ENCODE results near the gene DLL1. TPM values are rescaled to one million over a fixed set of nuclear protein-coding genes. Genes with fewer than 3 reads are reported as not detected.

DLL1 gene
- total and polyA plus RNA-seq, 10 donors, result 12.6 to 119 (median 62.8) TPM

- H3K4me1 ChIP-seq, result peaks cover 20 to 70% (median 40%) of the 10 kb centered on the region in 6 donors
- peaks cover 0 to 53% (median 24%) of the 10 kb centered on the region in 6 donors for H3K36me3 ChIP-seq
- peaks cover 0 to 53% (median 5%) of the 10 kb centered on the region in 7 donors for H3K27me3 ChIP-seq (replicated peaks in 1 of 7)
- 86 to 93% (median 88%) methylated on average over 46 to 48 of the region's 48 CpGs for WGBS, 5 donors
- no peaks in the 10 kb centered on the region for H3K9me3 ChIP-seq
- peak in 2 of 3 donors; percentile 66 to 86 for TF ChIP-seq POLR2AphosphoS5 (IDR thresholded peaks at IDR 0.05)
- no peak for TF ChIP-seq CTCF (IDR thresholded peaks at IDR 0.05 in 8 of 11, conservative IDR thresholded peaks at IDR 0.05 in 3 of 11)
- TF ChIP-seq POLR2A (IDR thresholded peaks at IDR 0.05), result no peak
- intact Hi-C loops (cut with DNase I; ENCODE audit: low total_unique reads), result no loop called here
- peak; percentile 79 for DNase-seq
- H3K4me3 ChIP-seq, result no peak overlapping the region
- H3K27ac ChIP-seq, result peak overlapping the region in 5 of 8 donors; percentile 6 to 76 (median 62)
Measured at GRCh38 chr6:170281331-170282292, 9.3 kb downstream of the DLL1 start.

GRCh38 chr6:170280689-170281045 lies 10.2 kb downstream of the DLL1 start:
- H3K36me3 ChIP-seq, result peaks cover 0 to 43% (median 24%) of the 10 kb centered on the region in 6 donors
- peak overlapping the region in 7 of 8 donors; percentile 22 to 76 (median 62) for H3K27ac ChIP-seq
- WGBS, 5 donors, result 39 to 81% (median 54%) methylated on average over 23 of the region's 23 CpGs
- H3K9me3 ChIP-seq, result no peaks in the 10 kb centered on the region
- H3K4me1 ChIP-seq, result peaks cover 20 to 73% (median 44%) of the 10 kb centered on the region in 6 donors
- H3K4me3 ChIP-seq, result peak overlapping the region in 6 of 8 donors; percentile 8 to 61 (median 18)
- DNase-seq, result peak; percentile 72
- intact Hi-C loops (cut with DNase I; ENCODE audit: low total_unique reads), result no loop called here
- TF ChIP-seq POLR2AphosphoS5 (IDR thresholded peaks at IDR 0.05) (no peak), CTCF (IDR thresholded peaks at IDR 0.05 in 8 of 11, conservative IDR thresholded peaks at IDR 0.05 in 3 of 11) (peak in 1 of 11 experiments; percentile 7)
- peaks cover 0 to 53% (median 5%) of the 10 kb centered on the region in 7 donors for H3K27me3 ChIP-seq (replicated peaks in 1 of 7)

- Histone ChIP-seq H3K27me3 (replicated peaks in 1 of 7) (peaks cover 0 to 53% (median 0%) of the 10 kb centered on the region in 7 donors), H3K36me3 (peaks cover 0 to 38% (median 19%) of the 10 kb centered on the region in 6 donors), H3K9me3 (no peaks in the 10 kb centered on the region), H3K27ac (peak overlapping the region in 7 of 8 donors; percentile 22 to 76 (median 65)), H3K4me3 (peak overlapping the region in 6 of 8 donors; percentile 8 to 61 (median 18)), H3K4me1 (peaks cover 25 to 73% (median 48%) of the 10 kb centered on the region in 6 donors)
- WGBS, 5 donors, result 37 to 71% (median 54%) methylated on average over 30 to 36 of the region's 36 CpGs
- peak; percentile 93 for DNase-seq
- TF ChIP-seq CTCF (IDR thresholded peaks at IDR 0.05 in 8 of 11, conservative IDR thresholded peaks at IDR 0.05 in 3 of 11), result no peak
- peak; percentile 82 to 90 (median 89) for TF ChIP-seq POLR2AphosphoS5 (IDR thresholded peaks at IDR 0.05)
- intact Hi-C loops (cut with DNase I; ENCODE audit: low total_unique reads), result no loop called here
Measured at GRCh38 chr6:170279977-170280688, 10.7 kb downstream of the DLL1 start.

Data from spleen (tissue), 11 donors.